IMR-90 (cell line): ENCODE measurements around the gene DYSF. TPM values are rescaled to one million over a fixed set of nuclear protein-coding genes. Genes with fewer than 3 reads are reported as not detected.

Source experiments
- ATAC-seq: fragments of 200-7000 bp; cut with Tn5 transposase; 2 replicates; pipeline ENCODE4 v1.9.1; 2020; ENCODE audit warnings: low read depth, mild to moderate bottlenecking, moderate library complexity
- BruUV-seq: library from RNA; stranded (reverse); fragments of 400-500 nt; replicated peaks from 2 replicates; lab custom pipeline; 2021; lab: Mats Ljungman, UMichigan
- CTCF ChIA-PET: fragments of 300-600 bp; formaldehyde crosslinking; extraction: SDS; loops from one replicate; lab custom pipeline; 2021; ENCODE audit warnings: antibody characterized with exemption; lab: Yijun Ruan, JAX
- POLR2A ChIA-PET: fragments of 300-600 bp; sonication (Branson Sonifier 250); formaldehyde crosslinking; loops from one replicate; lab custom pipeline; 2022; ENCODE audit warnings: antibody characterized with exemption; ENCODE audit not compliant: unreplicated experiment; lab: Charles Lee
- DNase-seq: peaks from one replicate; pipeline ENCODE4 v3.0.0; 2013
- H2AFZ ChIP-seq: replicated peaks from 2 replicates; pipeline ENCODE3; 2013; ENCODE audit warnings: low read length, mild to moderate bottlenecking; ENCODE audit not compliant: poor library complexity
- H2AK5ac ChIP-seq: 2 replicates; pipeline ENCODE4 v1.6.1; 2013; ENCODE audit warnings: low read depth, low read length, inconsistent platforms
- H2AK9ac ChIP-seq: replicated peaks from 2 replicates; pipeline ENCODE3; 2013; ENCODE audit warnings: mild to moderate bottlenecking, low read depth, low read length, moderate library complexity; ENCODE audit not compliant: poor library complexity
- H2BK120ac ChIP-seq: 2 replicates; pipeline ENCODE4 v1.6.1; 2013; ENCODE audit warnings: low read depth, low read length, inconsistent platforms
- H2BK15ac ChIP-seq: 3 replicates; pipeline ENCODE4 v1.6.1; 2013; ENCODE audit warnings: low read depth, low read length, inconsistent platforms
- H2BK20ac ChIP-seq: 2 replicates; pipeline ENCODE4 v1.6.1; 2013; ENCODE audit warnings: low read depth, mild to moderate bottlenecking, inconsistent platforms, low read length, moderate library complexity
- H2BK5ac ChIP-seq: 2 replicates; pipeline ENCODE4 v1.6.1; 2013; ENCODE audit warnings: mild to moderate bottlenecking, low read depth, low read length, inconsistent platforms; ENCODE audit not compliant: poor library complexity, severe bottlenecking
- H3K14ac ChIP-seq: replicated peaks from 2 replicates; pipeline ENCODE4 v1.6.1; 2013; ENCODE audit warnings: low read depth, low read length, inconsistent platforms
- H3K18ac ChIP-seq: 2 replicates; pipeline ENCODE4 v1.6.1; 2013; ENCODE audit warnings: low read depth, low read length, control low read depth
- H3K23ac ChIP-seq: 2 replicates; pipeline ENCODE4 v1.6.1; 2013; ENCODE audit warnings: low read depth, low read length, inconsistent platforms
- H3K27ac ChIP-seq: 2 replicates; pipeline ENCODE4 v1.5.1; 2013; ENCODE audit warnings: mild to moderate bottlenecking, control low read depth, low read length; ENCODE audit not compliant: insufficient read depth
- H3K27me3 ChIP-seq: 2 replicates; pipeline ENCODE4 v1.6.1; 2013; ENCODE audit warnings: low read length; ENCODE audit not compliant: control insufficient read depth, insufficient read depth
- H3K36me3 ChIP-seq: 2 replicates; pipeline ENCODE4 v1.6.1; 2013; ENCODE audit warnings: low read length, mixed read lengths; ENCODE audit not compliant: control insufficient read depth, insufficient read depth
- H3K4ac ChIP-seq: 2 replicates; pipeline ENCODE4 v1.6.1; 2013; ENCODE audit warnings: low read depth, low read length, inconsistent platforms
- H3K4me1 ChIP-seq: 2 replicates; pipeline ENCODE4 v1.6.1; 2013; ENCODE audit warnings: low read length, mixed read lengths; ENCODE audit not compliant: control insufficient read depth, insufficient read depth
- H3K4me2 ChIP-seq: 2 replicates; pipeline ENCODE4 v1.6.1; 2013; ENCODE audit warnings: low read depth, mild to moderate bottlenecking, control low read depth, low read length, moderate library complexity
- H3K4me3 ChIP-seq: 2 replicates; pipeline ENCODE4 v1.5.1; 2013; ENCODE audit warnings: low read depth, mild to moderate bottlenecking, control low read depth, low read length, moderate library complexity; ENCODE audit not compliant: insufficient read depth
- H3K56ac ChIP-seq: 2 replicates; pipeline ENCODE4 v1.6.1; 2013; ENCODE audit warnings: low read length, inconsistent platforms; ENCODE audit not compliant: insufficient read depth; ENCODE audit errors: extremely low read depth
- H3K79me1 ChIP-seq, 2 experiments: 2 replicates each; pipeline ENCODE4 v1.6.1; 2013; ENCODE audit warnings: low read length in 2 of 2, inconsistent platforms in 1 of 2, low read depth in 1 of 2
- H3K9ac ChIP-seq: 2 replicates; pipeline ENCODE4 v1.6.1; 2013; ENCODE audit warnings: low read depth, low read length, control low read depth
- H3K9me1 ChIP-seq: 2 replicates; pipeline ENCODE4 v1.6.1; 2013; ENCODE audit warnings: low read length, inconsistent platforms; ENCODE audit not compliant: insufficient read depth
- H3K9me3 ChIP-seq: 2 replicates; pipeline ENCODE4 v1.6.1; 2013; ENCODE audit warnings: low read length; ENCODE audit not compliant: control insufficient read depth, insufficient read depth
- H4K20me1 ChIP-seq: 2 replicates; pipeline ENCODE4 v1.6.1; 2013; ENCODE audit warnings: low read length, inconsistent platforms; ENCODE audit not compliant: insufficient read depth
- H4K5ac ChIP-seq: 2 replicates; pipeline ENCODE4 v1.6.1; 2013; ENCODE audit warnings: mild to moderate bottlenecking, low read depth, low read length, control low read depth
- H4K8ac ChIP-seq, 2 experiments: 2 replicates each; pipeline ENCODE4 v1.6.1; 2013; ENCODE audit warnings: low read depth in 2 of 2, low read length in 2 of 2, control low read depth in 1 of 2, inconsistent platforms in 1 of 2
- H4K91ac ChIP-seq: 2 replicates; pipeline ENCODE4 v1.6.1; 2013; ENCODE audit warnings: low read depth, low read length, inconsistent platforms; ENCODE audit not compliant: insufficient read depth
- BHLHE40 ChIP-seq: fragments of 150-350 bp; IDR thresholded peaks from 2 replicates; pipeline ENCODE4 v1.6.1; 2016; ENCODE audit warnings: mild to moderate bottlenecking, low read depth, low read length
- CEBPB ChIP-seq: IDR thresholded peaks from 2 replicates; pipeline ENCODE4 v1.6.1; 2012; ENCODE audit warnings: low read depth, low read length, improper control_type of control experiment
- CHD1 ChIP-seq: IDR thresholded peaks from 2 replicates; pipeline ENCODE4 v1.6.1; 2012; ENCODE audit warnings: low read depth, low read length, improper control_type of control experiment
- FOS ChIP-seq: fragments of 150-350 bp; IDR thresholded peaks from 2 replicates; pipeline ENCODE4 v1.6.1; 2016; ENCODE audit warnings: low read depth, low read length
- MAFK ChIP-seq: IDR thresholded peaks from 2 replicates; pipeline ENCODE4 v1.6.1; 2012; ENCODE audit warnings: low read depth, low read length, improper control_type of control experiment
- MAZ ChIP-seq: IDR thresholded peaks from 2 replicates; pipeline ENCODE4 v1.6.1; 2012; ENCODE audit warnings: low read depth, mild to moderate bottlenecking, low read length, improper control_type of control experiment, moderate library complexity, borderline replicate concordance
- MXI1 ChIP-seq: IDR thresholded peaks from 2 replicates; pipeline ENCODE4 v1.6.1; 2012; ENCODE audit warnings: low read depth, mild to moderate bottlenecking, low read length, moderate library complexity, borderline replicate concordance
- NFE2L2 ChIP-seq: fragments of 150-350 bp; IDR thresholded peaks from 2 replicates; pipeline ENCODE4 v1.6.1; 2016; ENCODE audit warnings: low read depth, mild to moderate bottlenecking, low read length
- POLR2A ChIP-seq: IDR thresholded peaks from 2 replicates; pipeline ENCODE4 v1.6.1; 2012; ENCODE audit warnings: mild to moderate bottlenecking, low read depth, low read length
- RAD21 ChIP-seq: IDR thresholded peaks from 2 replicates; pipeline ENCODE4 v1.6.1; 2012; ENCODE audit warnings: low read length, improper control_type of control experiment
- RCOR1 ChIP-seq: IDR thresholded peaks from 2 replicates; pipeline ENCODE4 v1.6.1; 2012; ENCODE audit warnings: mild to moderate bottlenecking, low read length, improper control_type of control experiment; ENCODE audit not compliant: insufficient replicate concordance
- RFX5 ChIP-seq: IDR thresholded peaks from 2 replicates; pipeline ENCODE4 v1.8.0; 2012; ENCODE audit warnings: low read depth, mild to moderate bottlenecking, low read length, moderate library complexity
- SMC3 ChIP-seq: fragments of 150-350 bp; IDR thresholded peaks from 2 replicates; pipeline ENCODE4 v1.6.1; 2016; ENCODE audit warnings: low read depth, mild to moderate bottlenecking, antibody characterized with exemption, low read length, moderate library complexity
- WGBS, 2 experiments: methylation state at CpG; one replicate each; pipeline versions ENCODE4 v1.1.5 to v1.1.7; 2013; ENCODE audit warnings: missing lambda C conversion rate in 2 of 2; ENCODE audit not compliant: insufficient read length in 1 of 2; ENCODE audit errors: extremely low coverage in 2 of 2; 5-methylcytosine and 5-hydroxymethylcytosine counted together
- dilution Hi-C: fragments of 300-500 bp; cut with HindIII; formaldehyde crosslinking; loops from one replicate; pipeline ENCODE4 v1.14.3; 2018; ENCODE audit warnings: low sequenced_read_pairs; ENCODE audit not compliant: unreplicated experiment
- in situ Hi-C: fragments of 300-500 bp; cut with MboI; formaldehyde crosslinking; loops from 3 replicates; pipeline ENCODE4 v1.14.3; 2019; ENCODE audit warnings: low sequenced_read_pairs, inconsistent platforms, mixed read lengths
- intact Hi-C: fragments of 100-400 bp; cut with micrococcal nuclease; formaldehyde crosslinking; loops from 2 replicates; pipeline ENCODE4 v1.10.0; 2022
- polyA plus RNA-seq, 3 experiments: library from polyadenylated mRNA; depleted of rRNA; stranded (reverse); fragments of >200 nt; gene quantifications; 2 replicates each; pipeline ENCODE4 v1.2.3, GENCODE V29; 2012; ENCODE audit warnings: low replicate concordance in 1 of 3
- total RNA-seq: library from RNA; depleted of rRNA; stranded (reverse); fragments of >200 nt; gene quantifications from 2 replicates; pipeline ENCODE4 v1.2.3, GENCODE V29; 2012
- TF ChIP-seq, protein P1 (sequence below): conservative IDR thresholded peaks from 2 replicates; pipeline ENCODE4 v1.5.1; 2012; ENCODE audit warnings: mild to moderate bottlenecking, low read depth, low read length, improper control_type of control experiment
- TF ChIP-seq, protein P2 (sequence below): fragments of 150-350 bp; IDR thresholded peaks from 2 replicates; pipeline ENCODE4 v1.6.1; 2016; ENCODE audit warnings: low read depth, mild to moderate bottlenecking, low read length, moderate library complexity, borderline replicate concordance
- TF ChIP-seq, protein P3 (sequence below): fragments of 150-350 bp; IDR thresholded peaks from 2 replicates; pipeline ENCODE4 v1.6.1; 2017; ENCODE audit warnings: mild to moderate bottlenecking, antibody characterized with exemption, low read length, low read depth

DYSF gene
- total and polyA plus RNA-seq, 2 of the 4 experiments (the other 2 are of a cell fraction) = 0.09 to 0.18 TPM

DNA sequence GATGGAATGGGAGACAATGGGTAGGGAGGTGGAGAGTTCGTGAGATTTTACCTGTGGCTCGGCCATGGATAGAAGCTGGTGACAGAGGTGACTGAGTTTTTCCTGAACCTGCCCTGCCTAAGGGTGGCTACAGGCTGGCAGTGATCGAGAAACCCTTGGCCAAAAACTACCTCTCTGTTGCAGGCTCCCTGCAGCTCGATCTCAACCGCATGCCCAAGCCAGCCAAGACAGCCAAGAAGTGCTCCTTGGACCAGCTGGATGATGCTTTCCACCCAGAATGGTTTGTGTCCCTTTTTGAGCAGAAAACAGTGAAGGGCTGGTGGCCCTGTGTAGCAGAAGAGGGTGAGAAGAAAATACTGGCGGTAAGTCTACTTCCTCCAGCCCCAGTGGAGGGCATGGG is 225.5 kb downstream of the DYSF start:
- H3K9me3 ChIP-seq = no peaks in the 10 kb centered on the region
- no peak overlapping the region for H2BK20ac ChIP-seq
- H3K4me1 ChIP-seq = no peaks in the 10 kb centered on the region
- ChIA-PET POLR2A (no interaction called here), CTCF (no interaction called here)
- DNase-seq (no peak), ATAC-seq (no peak)
- no peaks in the 10 kb centered on the region for H3K9me1 ChIP-seq
- no peak overlapping the region for H3K4ac ChIP-seq
- no peak overlapping the region for H4K5ac ChIP-seq
- H3K27ac ChIP-seq = no peak overlapping the region
- H2BK5ac ChIP-seq = no peak overlapping the region
- H4K20me1 ChIP-seq = no peaks in the 10 kb centered on the region
- H3K23ac ChIP-seq = no peak overlapping the region
- no TSS peak for BruUV-seq
- no peaks in the 10 kb centered on the region for H3K79me1 ChIP-seq
- 60% methylated on average over 1 of the region's 6 CpGs; no CpG with 5 or more reads in 1 of the 2 experiments for WGBS, 2 experiments
- H3K4me2 ChIP-seq = no peak overlapping the region
- in situ Hi-C loops = no loop called here
- H3K27me3 ChIP-seq = peaks cover 15% of the 10 kb centered on the region
- H4K91ac ChIP-seq = no peak overlapping the region
- no peak overlapping the region for H4K8ac ChIP-seq
- H2AFZ ChIP-seq = no peak overlapping the region
- H3K14ac ChIP-seq = no peak overlapping the region
- no peak overlapping the region for H3K9ac ChIP-seq
- intact Hi-C loops = no loop called here
- H2BK15ac ChIP-seq = no peak overlapping the region
- no peak overlapping the region for H2BK120ac ChIP-seq
- H3K56ac ChIP-seq = no peak overlapping the region
- no peak overlapping the region for H2AK5ac ChIP-seq
- H2AK9ac ChIP-seq = no peak overlapping the region
- no peak overlapping the region for H3K18ac ChIP-seq
- TF ChIP-seq MXI1 (no peak), CHD1 (no peak), FOS (no peak), CEBPB (no peak), MAZ (no peak), NFE2L2 (no peak), RFX5 (no peak), RAD21 (no peak), RCOR1 (no peak), SMC3 (no peak), MAFK (no peak), BHLHE40 (no peak), POLR2A (no peak)
- TF ChIP-seq, protein P1, sequence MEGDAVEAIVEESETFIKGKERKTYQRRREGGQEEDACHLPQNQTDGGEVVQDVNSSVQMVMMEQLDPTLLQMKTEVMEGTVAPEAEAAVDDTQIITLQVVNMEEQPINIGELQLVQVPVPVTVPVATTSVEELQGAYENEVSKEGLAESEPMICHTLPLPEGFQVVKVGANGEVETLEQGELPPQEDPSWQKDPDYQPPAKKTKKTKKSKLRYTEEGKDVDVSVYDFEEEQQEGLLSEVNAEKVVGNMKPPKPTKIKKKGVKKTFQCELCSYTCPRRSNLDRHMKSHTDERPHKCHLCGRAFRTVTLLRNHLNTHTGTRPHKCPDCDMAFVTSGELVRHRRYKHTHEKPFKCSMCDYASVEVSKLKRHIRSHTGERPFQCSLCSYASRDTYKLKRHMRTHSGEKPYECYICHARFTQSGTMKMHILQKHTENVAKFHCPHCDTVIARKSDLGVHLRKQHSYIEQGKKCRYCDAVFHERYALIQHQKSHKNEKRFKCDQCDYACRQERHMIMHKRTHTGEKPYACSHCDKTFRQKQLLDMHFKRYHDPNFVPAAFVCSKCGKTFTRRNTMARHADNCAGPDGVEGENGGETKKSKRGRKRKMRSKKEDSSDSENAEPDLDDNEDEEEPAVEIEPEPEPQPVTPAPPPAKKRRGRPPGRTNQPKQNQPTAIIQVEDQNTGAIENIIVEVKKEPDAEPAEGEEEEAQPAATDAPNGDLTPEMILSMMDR = no peak
- TF ChIP-seq, protein P2, sequence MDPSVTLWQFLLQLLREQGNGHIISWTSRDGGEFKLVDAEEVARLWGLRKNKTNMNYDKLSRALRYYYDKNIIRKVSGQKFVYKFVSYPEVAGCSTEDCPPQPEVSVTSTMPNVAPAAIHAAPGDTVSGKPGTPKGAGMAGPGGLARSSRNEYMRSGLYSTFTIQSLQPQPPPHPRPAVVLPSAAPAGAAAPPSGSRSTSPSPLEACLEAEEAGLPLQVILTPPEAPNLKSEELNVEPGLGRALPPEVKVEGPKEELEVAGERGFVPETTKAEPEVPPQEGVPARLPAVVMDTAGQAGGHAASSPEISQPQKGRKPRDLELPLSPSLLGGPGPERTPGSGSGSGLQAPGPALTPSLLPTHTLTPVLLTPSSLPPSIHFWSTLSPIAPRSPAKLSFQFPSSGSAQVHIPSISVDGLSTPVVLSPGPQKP = no peak
- TF ChIP-seq, protein P3, sequence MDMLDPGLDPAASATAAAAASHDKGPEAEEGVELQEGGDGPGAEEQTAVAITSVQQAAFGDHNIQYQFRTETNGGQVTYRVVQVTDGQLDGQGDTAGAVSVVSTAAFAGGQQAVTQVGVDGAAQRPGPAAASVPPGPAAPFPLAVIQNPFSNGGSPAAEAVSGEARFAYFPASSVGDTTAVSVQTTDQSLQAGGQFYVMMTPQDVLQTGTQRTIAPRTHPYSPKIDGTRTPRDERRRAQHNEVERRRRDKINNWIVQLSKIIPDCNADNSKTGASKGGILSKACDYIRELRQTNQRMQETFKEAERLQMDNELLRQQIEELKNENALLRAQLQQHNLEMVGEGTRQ = no peak
- dilution Hi-C loops = no loop called here
- H3K4me3 ChIP-seq = no peak overlapping the region
- H3K36me3 ChIP-seq = no peaks in the 10 kb centered on the region
